ENCODE measurements around the gene MARCHF6. TPM values are rescaled to one million over a fixed set of nuclear protein-coding genes. Genes with fewer than 3 reads are reported as not detected.

The MARCHF6 gene
- total and polyA plus RNA-seq, 2 of the 8 experiments (the other 6 are each of a cell fraction or from before 2014, with no cell fraction given) = 93.1 to 118 TPM

GRCh38 chr5:10384483-10384882, 31.0 kb downstream of the MARCHF6 start:
- Histone ChIP-seq H2AK5ac (ENCODE audit: low read depth, low read length) (no peak overlapping the region), H3K4me3 (ENCODE audit: extremely low read depth in 1 of 4, insufficient read depth in 2 of 4, low read depth in 3 of 4, low read length in 4 of 4) (no peak overlapping the region), H2AFZ (ENCODE audit: low read length) (no peak overlapping the region), H2BK12ac (ENCODE audit: low read depth, low read length) (no peak overlapping the region), H3K23ac (ENCODE audit: insufficient read length) (no peak overlapping the region), H2BK120ac (replicated peaks; ENCODE audit: low read depth, low read length) (no peak overlapping the region), H3K79me2 (ENCODE audit: control insufficient read depth in 1 of 2, insufficient read depth in 2 of 2, low read length in 2 of 2) (peaks cover 0 to 14% of the 10 kb centered on the region in 2 experiments; a peak in 2 of 4 replicates), H3K36me3 (ENCODE audit: control insufficient read depth in 2 of 4, insufficient read depth in 4 of 4, low read length in 3 of 4) (peaks cover 0 to 18% (median 3%) of the 10 kb centered on the region in 4 experiments; a peak in 4 of 8 replicates), H3K4me1 (replicated peaks in 1 of 4; ENCODE audit: control insufficient read depth in 3 of 4, insufficient read depth in 4 of 4, low read length in 3 of 4) (no peaks in the 10 kb centered on the region), H3K23me2 (ENCODE audit: low read depth, low read length) (no peaks in the 10 kb centered on the region), H3K27me3 (replicated peaks in 1 of 4; ENCODE audit: control insufficient read depth in 3 of 4, extremely low read depth in 1 of 4, insufficient read depth in 3 of 4, low read length in 3 of 4) (no peaks in the 10 kb centered on the region), H3K9ac (replicated peaks in 1 of 4; ENCODE audit: extremely low read depth in 1 of 4, low read depth in 3 of 4, low read length in 3 of 4) (no peak overlapping the region), H3K56ac (replicated peaks; ENCODE audit: insufficient read length, low read depth, low read length) (no peak overlapping the region), H4K5ac (ENCODE audit: insufficient read length, low read depth, low read length) (no peak overlapping the region), H3K79me1 (ENCODE audit: low read depth, low read length) (no peaks in the 10 kb centered on the region), H4K20me1 (replicated peaks in 1 of 2; ENCODE audit: control insufficient read depth in 1 of 2, insufficient read depth in 2 of 2, low read length in 2 of 2) (peaks cover 0 to 5% of the 10 kb centered on the region in 2 experiments), H3K18ac (ENCODE audit: extremely low read depth, low read length) (no peak overlapping the region), H2BK15ac (ENCODE audit: low read length) (no peak overlapping the region), H4K8ac (ENCODE audit: extremely low read depth, insufficient read depth, low read length) (no peak overlapping the region), H4K91ac (replicated peaks; ENCODE audit: insufficient read length, low read length) (no peak overlapping the region), H3K14ac (ENCODE audit: insufficient read length) (no peak overlapping the region), H3K27ac (ENCODE audit: low read depth, low read length) (no peak overlapping the region), H3K4me2 (ENCODE audit: insufficient read depth in 1 of 2, low read depth in 2 of 2, low read length in 2 of 2) (no peak overlapping the region), H3K9me3 (ENCODE audit: insufficient read depth in 2 of 2, low read depth in 1 of 2, low read length in 1 of 2) (no peaks in the 10 kb centered on the region), H3K4ac (replicated peaks; ENCODE audit: insufficient read length, low read depth, low read length) (no peak overlapping the region), H2BK20ac (ENCODE audit: low read length) (no peak overlapping the region), H2BK5ac (ENCODE audit: low read depth, low read length) (no peak overlapping the region)
- no peak for DNase-seq (ENCODE audit: low read depth in 1 of 2, low spot score in 2 of 2)
- FAIRE-seq = no peak
- ChIA-PET POLR2A (ENCODE audit: partially characterized antibody) (no interaction called here), CTCF (ENCODE audit: partially characterized antibody) (no interaction called here)
- WGBS, 2 experiments (ENCODE audit: extremely low coverage in 1 of 2, insufficient coverage in 1 of 2, insufficient read length in 1 of 2, insufficient replicate concordance in 2 of 2, low coverage in 1 of 2, low lambda C conversion rate in 2 of 2, missing lambda C conversion rate in 1 of 2) = 89% methylated on average over 3 of the region's 3 CpGs; no CpG with 5 or more reads in 1 of the 2 experiments
- TF ChIP-seq TBP (IDR thresholded peaks at IDR 0.05; ENCODE audit: low read depth, low read length) = no peak
- no peak for TF ChIP-seq ASH2L (IDR thresholded peaks at IDR 0.05; ENCODE audit: low read length)
- no peak for TF ChIP-seq CHD1 (IDR thresholded peaks at IDR 0.05; ENCODE audit: low read depth, low read length)
- TF ChIP-seq NANOG (IDR thresholded peaks at IDR 0.05; ENCODE audit: insufficient read depth, low read depth, low read length, poor library complexity, severe bottlenecking) = no peak
- no peak for TF ChIP-seq SIRT6 (IDR thresholded peaks at IDR 0.05; ENCODE audit: low read length)
- TF ChIP-seq ZNF274 (IDR thresholded peaks at IDR 0.05; ENCODE audit: borderline replicate concordance, extremely low read depth, low read length) = no peak

Data from H1 (cell line).